Mesendoderm (in vitro differentiated cells): ENCODE measurements around the gene NLGN1.
A peak's percentile ranks its signal among the peaks of the same experiment; 100 is the strongest.

ENCODE experiments used
- DNase-seq: peaks from one replicate; pipeline ENCODE4 v3.0.0; 2013
- H2AK5ac ChIP-seq: 2 replicates; pipeline ENCODE4 v1.6.1; 2013; ENCODE audit warnings: low read length, inconsistent platforms
- H2BK120ac ChIP-seq: 2 replicates; pipeline ENCODE4 v1.6.1; 2013; ENCODE audit warnings: low read depth, mild to moderate bottlenecking, low read length, moderate library complexity, mixed read lengths
- H2BK15ac ChIP-seq: replicated peaks from 2 replicates; pipeline ENCODE4 v1.6.1; 2013; ENCODE audit warnings: low read depth, mild to moderate bottlenecking, moderate library complexity
- H2BK5ac ChIP-seq: 2 replicates; pipeline ENCODE4 v1.6.1; 2013; ENCODE audit warnings: low read length, inconsistent platforms
- H3K18ac ChIP-seq: 2 replicates; pipeline ENCODE4 v1.6.1; 2013; ENCODE audit warnings: mild to moderate bottlenecking, low read length, mixed read lengths
- H3K23ac ChIP-seq: one replicate; pipeline ENCODE4 v1.6.1; 2013; ENCODE audit warnings: low read length
- H3K27ac ChIP-seq: 2 replicates; pipeline ENCODE4 v1.5.1; 2013; ENCODE audit warnings: low read depth, mild to moderate bottlenecking, inconsistent platforms, low read length, moderate library complexity
- H3K27me3 ChIP-seq: 2 replicates; pipeline ENCODE4 v1.6.1; 2013; ENCODE audit warnings: low read length, control low read depth, mild to moderate bottlenecking, inconsistent platforms; ENCODE audit not compliant: insufficient read depth, poor library complexity
- H3K36me3 ChIP-seq: 2 replicates; pipeline ENCODE4 v1.6.1; 2013; ENCODE audit warnings: low read length, inconsistent platforms; ENCODE audit not compliant: control insufficient read depth, insufficient read depth
- H3K4ac ChIP-seq: one replicate; pipeline ENCODE4 v1.6.1; 2013; ENCODE audit warnings: low read depth, mild to moderate bottlenecking, low read length, moderate library complexity
- H3K4me1 ChIP-seq: 2 replicates; pipeline ENCODE4 v1.6.1; 2013; ENCODE audit warnings: low read depth, low read length, inconsistent platforms; ENCODE audit not compliant: control insufficient read depth
- H3K4me2 ChIP-seq: 2 replicates; pipeline ENCODE4 v1.6.1; 2013; ENCODE audit warnings: low read length
- H3K4me3 ChIP-seq: 2 replicates; pipeline ENCODE4 v1.5.1; 2013; ENCODE audit warnings: mild to moderate bottlenecking, low read length
- H3K56ac ChIP-seq: one replicate; pipeline ENCODE4 v1.6.1; 2013; ENCODE audit warnings: low read length
- H3K79me1 ChIP-seq: 2 replicates; pipeline ENCODE4 v1.6.1; 2013; ENCODE audit warnings: low read length, inconsistent platforms
- H3K79me2 ChIP-seq: 2 replicates; pipeline ENCODE4 v1.6.1; 2013; ENCODE audit warnings: mild to moderate bottlenecking, low read length; ENCODE audit not compliant: control insufficient read depth, insufficient read depth
- H3K9ac ChIP-seq: 2 replicates; pipeline ENCODE4 v1.6.1; 2013; ENCODE audit warnings: low read length, inconsistent platforms
- H4K5ac ChIP-seq: one replicate; pipeline ENCODE4 v1.6.1; 2013; ENCODE audit warnings: low read length
- H4K8ac ChIP-seq: one replicate; pipeline ENCODE4 v1.6.1; 2013; ENCODE audit warnings: low read depth, mild to moderate bottlenecking, control low read depth, low read length, moderate library complexity
- WGBS: extraction: QIAGEN DNeasy Blood & Tissue Kit; methylation state at CpG from one replicate; pipeline ENCODE4 v1.1.7; 2013; ENCODE audit warnings: low lambda C conversion rate, missing lambda C conversion rate; ENCODE audit not compliant: insufficient coverage; ENCODE audit errors: extremely low coverage; 5-methylcytosine and 5-hydroxymethylcytosine counted together

NLGN1 gene

GRCh38 chr3:174159604-174160003, 762.1 kb downstream of the NLGN1 start:
- Histone ChIP-seq H3K27me3 (no peaks in the 10 kb centered on the region), H3K56ac (no peak overlapping the region), H3K27ac (no peak overlapping the region), H3K23ac (no peak overlapping the region), H3K4me2 (no peak overlapping the region), H3K79me2 (no peaks in the 10 kb centered on the region), H4K5ac (no peak overlapping the region), H3K18ac (no peak overlapping the region), H3K4me3 (no peak overlapping the region), H2AK5ac (no peak overlapping the region), H3K4ac (no peak overlapping the region), H3K9ac (no peak overlapping the region), H3K79me1 (no peaks in the 10 kb centered on the region), H3K4me1 (no peaks in the 10 kb centered on the region), H2BK15ac (no peak overlapping the region), H4K8ac (no peak overlapping the region), H3K36me3 (no peaks in the 10 kb centered on the region), H2BK120ac (no peak overlapping the region), H2BK5ac (no peak overlapping the region)
- DNase-seq, result peak; percentile 50
- no CpG with 5 or more reads among the region's 3 CpGs for WGBS

- H3K18ac ChIP-seq, result no peak overlapping the region
- H3K27me3 ChIP-seq, result no peaks in the 10 kb centered on the region
- no peak overlapping the region for H4K8ac ChIP-seq
- H3K27ac ChIP-seq, result no peak overlapping the region
- WGBS, result no CpG with 5 or more reads among the region's 1 CpG
- no peak overlapping the region for H2BK15ac ChIP-seq
- H3K79me1 ChIP-seq, result no peaks in the 10 kb centered on the region
- no peak overlapping the region for H3K56ac ChIP-seq
- no peak overlapping the region for H3K9ac ChIP-seq
- no peak overlapping the region for H3K23ac ChIP-seq
- no peak overlapping the region for H4K5ac ChIP-seq
- H3K79me2 ChIP-seq, result no peaks in the 10 kb centered on the region
- no peaks in the 10 kb centered on the region for H3K36me3 ChIP-seq
- H3K4me2 ChIP-seq, result no peak overlapping the region
- H2BK120ac ChIP-seq, result no peak overlapping the region
- no peaks in the 10 kb centered on the region for H3K4me1 ChIP-seq
- H3K4ac ChIP-seq, result no peak overlapping the region
- DNase-seq, result no peak
- no peak overlapping the region for H3K4me3 ChIP-seq
- H2BK5ac ChIP-seq, result no peak overlapping the region
- H2AK5ac ChIP-seq, result no peak overlapping the region
Observed at GRCh38 chr3:174162550-174162949, 765.0 kb downstream of the NLGN1 start.

GRCh38 chr3:174168026-174168425, 770.5 kb downstream of the NLGN1 start:
- Histone ChIP-seq H4K8ac (no peak overlapping the region), H3K4me3 (no peak overlapping the region), H2BK15ac (no peak overlapping the region), H3K36me3 (no peaks in the 10 kb centered on the region), H3K79me2 (no peaks in the 10 kb centered on the region), H3K4ac (no peak overlapping the region), H3K27ac (no peak overlapping the region), H3K4me2 (no peak overlapping the region), H3K27me3 (no peaks in the 10 kb centered on the region), H3K23ac (no peak overlapping the region), H3K79me1 (no peaks in the 10 kb centered on the region), H4K5ac (no peak overlapping the region), H2BK5ac (no peak overlapping the region), H2BK120ac (no peak overlapping the region), H2AK5ac (no peak overlapping the region), H3K9ac (no peak overlapping the region), H3K4me1 (no peaks in the 10 kb centered on the region), H3K18ac (no peak overlapping the region), H3K56ac (no peak overlapping the region)
- peak; percentile 26 for DNase-seq
- WGBS, result no CpG with 5 or more reads among the region's 1 CpG

- DNase-seq, result no peak
- no peak overlapping the region for H2BK120ac ChIP-seq
- H3K79me2 ChIP-seq, result no peaks in the 10 kb centered on the region
- H3K4me2 ChIP-seq, result no peak overlapping the region
- no peak overlapping the region for H3K9ac ChIP-seq
- no peak overlapping the region for H3K23ac ChIP-seq
- H3K4ac ChIP-seq, result no peak overlapping the region
- H2AK5ac ChIP-seq, result no peak overlapping the region
- no CpG with 5 or more reads among the region's 3 CpGs for WGBS
- H3K18ac ChIP-seq, result no peak overlapping the region
- no peaks in the 10 kb centered on the region for H3K36me3 ChIP-seq
- H4K5ac ChIP-seq, result no peak overlapping the region
- no peak overlapping the region for H3K56ac ChIP-seq
- H4K8ac ChIP-seq, result no peak overlapping the region
- H3K4me1 ChIP-seq, result no peaks in the 10 kb centered on the region
- H3K27me3 ChIP-seq, result no peaks in the 10 kb centered on the region
- H2BK15ac ChIP-seq, result no peak overlapping the region
- no peak overlapping the region for H3K4me3 ChIP-seq
- H3K79me1 ChIP-seq, result no peaks in the 10 kb centered on the region
- H3K27ac ChIP-seq, result no peak overlapping the region
- no peak overlapping the region for H2BK5ac ChIP-seq
Observed at GRCh38 chr3:174168538-174169254, 771.2 kb downstream of the NLGN1 start.

- no peak overlapping the region for H3K56ac ChIP-seq
- no peak overlapping the region for H3K4ac ChIP-seq
- H2BK120ac ChIP-seq, result no peak overlapping the region
- no peak overlapping the region for H4K5ac ChIP-seq
- H3K79me1 ChIP-seq, result no peaks in the 10 kb centered on the region
- H3K27me3 ChIP-seq, result no peaks in the 10 kb centered on the region
- DNase-seq, result peak; percentile 53
- H3K36me3 ChIP-seq, result no peaks in the 10 kb centered on the region
- H3K23ac ChIP-seq, result no peak overlapping the region
- no peak overlapping the region for H3K4me2 ChIP-seq
- H3K4me1 ChIP-seq, result no peaks in the 10 kb centered on the region
- WGBS, result no CpG with 5 or more reads among the region's 3 CpGs
- H3K27ac ChIP-seq, result no peak overlapping the region
- no peaks in the 10 kb centered on the region for H3K79me2 ChIP-seq
- H2AK5ac ChIP-seq, result no peak overlapping the region
- no peak overlapping the region for H3K4me3 ChIP-seq
- no peak overlapping the region for H3K9ac ChIP-seq
- no peak overlapping the region for H3K18ac ChIP-seq
- H4K8ac ChIP-seq, result no peak overlapping the region
- H2BK5ac ChIP-seq, result no peak overlapping the region
- H2BK15ac ChIP-seq, result no peak overlapping the region
Observed at GRCh38 chr3:174169736-174170135, 772.2 kb downstream of the NLGN1 start.

- H2BK15ac ChIP-seq, result no peak overlapping the region
- peak; percentile 63 for DNase-seq
- no peak overlapping the region for H3K18ac ChIP-seq
- H3K9ac ChIP-seq, result no peak overlapping the region
- no peaks in the 10 kb centered on the region for H3K79me1 ChIP-seq
- no peak overlapping the region for H3K4me2 ChIP-seq
- no peak overlapping the region for H4K8ac ChIP-seq
- H2BK120ac ChIP-seq, result no peak overlapping the region
- no peak overlapping the region for H4K5ac ChIP-seq
- H3K4ac ChIP-seq, result no peak overlapping the region
- H3K23ac ChIP-seq, result no peak overlapping the region
- no peaks in the 10 kb centered on the region for H3K36me3 ChIP-seq
- no peak overlapping the region for H3K27ac ChIP-seq
- WGBS, result no CpG with 5 or more reads among the region's 2 CpGs
- no peak overlapping the region for H2BK5ac ChIP-seq
- H3K56ac ChIP-seq, result no peak overlapping the region
- no peaks in the 10 kb centered on the region for H3K4me1 ChIP-seq
- no peak overlapping the region for H2AK5ac ChIP-seq
- no peaks in the 10 kb centered on the region for H3K27me3 ChIP-seq
- no peak overlapping the region for H3K4me3 ChIP-seq
- no peaks in the 10 kb centered on the region for H3K79me2 ChIP-seq
Observed at GRCh38 chr3:174170248-174170647, 772.7 kb downstream of the NLGN1 start.
